ENCODE data around the gene TRIM75. TPM values are rescaled to one million over a fixed set of nuclear protein-coding genes. Genes with fewer than 3 reads are reported as not detected.
"Not testable (repeated sequence)": the region's sequence is repeated elsewhere in the genome, so short reads cannot be mapped to it uniquely, and the experiment has no call there.

Gene TRIM75
- total RNA-seq, 1 donor from 2014 or later = not detected

- no peaks in the 10 kb centered on the region for H3K36me3 ChIP-seq (ENCODE audit: control insufficient read depth, insufficient read depth, low read length)
- TF ChIP-seq CTCF (IDR thresholded peaks at IDR 0.05; ENCODE audit: insufficient read depth, low read length, severe bottlenecking) = no peak
- H3K27me3 ChIP-seq (ENCODE audit: control insufficient read depth, insufficient read depth, low read length) = no peaks in the 10 kb centered on the region
- peak; percentile 82 for FAIRE-seq
- DNase-seq (ENCODE audit: low read depth) = peak; percentile 68
- no peak overlapping the region for H3K4me3 ChIP-seq (ENCODE audit: low read depth, low read length)
Measured at GRCh38 chr4:165079476-165079875, 25.8 kb downstream of the TRIM75 start.

GRCh38 chr4:165084787-165085186 is 31.1 kb downstream of the TRIM75 start:
- not testable (repeated sequence) for H3K36me3 ChIP-seq (ENCODE audit: control insufficient read depth, insufficient read depth, low read length); H3K27me3 ChIP-seq (ENCODE audit: control insufficient read depth, insufficient read depth, low read length); FAIRE-seq; DNase-seq (ENCODE audit: low read depth); H3K4me3 ChIP-seq (ENCODE audit: low read depth, low read length)

GRCh38 chr4:165085946-165086345 is 32.3 kb downstream of the TRIM75 start:
- no peak for TF ChIP-seq CTCF (IDR thresholded peaks at IDR 0.05; ENCODE audit: insufficient read depth, low read length, severe bottlenecking)
- no peaks in the 10 kb centered on the region for H3K27me3 ChIP-seq (ENCODE audit: control insufficient read depth, insufficient read depth, low read length)
- H3K36me3 ChIP-seq (ENCODE audit: control insufficient read depth, insufficient read depth, low read length) = peaks cover 6% of the 10 kb centered on the region
- DNase-seq (ENCODE audit: low read depth) (peak; percentile 16), FAIRE-seq (no peak)
- no peak overlapping the region for H3K4me3 ChIP-seq (ENCODE audit: low read depth, low read length)

GRCh38 chr4:165088366-165088765 is 34.7 kb downstream of the TRIM75 start:
- Histone ChIP-seq H3K4me3 (ENCODE audit: low read depth, low read length) (no peak overlapping the region), H3K27me3 (ENCODE audit: control insufficient read depth, insufficient read depth, low read length) (no peaks in the 10 kb centered on the region), H3K36me3 (ENCODE audit: control insufficient read depth, insufficient read depth, low read length) (peaks cover 6% of the 10 kb centered on the region)
- no peak for DNase-seq (ENCODE audit: low read depth)
- FAIRE-seq = no peak
- TF ChIP-seq CTCF (IDR thresholded peaks at IDR 0.05; ENCODE audit: insufficient read depth, low read length, severe bottlenecking) = no peak

- FAIRE-seq; H3K27me3 ChIP-seq (ENCODE audit: control insufficient read depth, insufficient read depth, low read length); DNase-seq (ENCODE audit: low read depth); H3K36me3 ChIP-seq (ENCODE audit: control insufficient read depth, insufficient read depth, low read length); H3K4me3 ChIP-seq (ENCODE audit: low read depth, low read length): not testable (repeated sequence)
Measured at GRCh38 chr4:165092187-165092586, 38.5 kb downstream of the TRIM75 start.

GRCh38 chr4:165094873-165095272 is 41.2 kb downstream of the TRIM75 start:
- Histone ChIP-seq H3K4me3 (ENCODE audit: low read depth, low read length) (no peak overlapping the region), H3K36me3 (ENCODE audit: control insufficient read depth, insufficient read depth, low read length) (peaks cover 2% of the 10 kb centered on the region), H3K27me3 (ENCODE audit: control insufficient read depth, insufficient read depth, low read length) (no peaks in the 10 kb centered on the region)
- no peak for TF ChIP-seq CTCF (IDR thresholded peaks at IDR 0.05; ENCODE audit: insufficient read depth, low read length, severe bottlenecking)
- FAIRE-seq (no peak), DNase-seq (ENCODE audit: low read depth) (no peak)

- no peak for DNase-seq (ENCODE audit: low read depth)
- no peak for TF ChIP-seq CTCF (IDR thresholded peaks at IDR 0.05; ENCODE audit: insufficient read depth, low read length, severe bottlenecking)
- no peak for FAIRE-seq
- H3K36me3 ChIP-seq (ENCODE audit: control insufficient read depth, insufficient read depth, low read length) = peaks cover 2% of the 10 kb centered on the region
- H3K27me3 ChIP-seq (ENCODE audit: control insufficient read depth, insufficient read depth, low read length) = no peaks in the 10 kb centered on the region
- no peak overlapping the region for H3K4me3 ChIP-seq (ENCODE audit: low read depth, low read length)
Measured at GRCh38 chr4:165095291-165095690, 41.6 kb downstream of the TRIM75 start.
